Stomach (tissue), 9 donors: ENCODE data around the gene CFAP107. TPM values are rescaled to one million over a fixed set of nuclear protein-coding genes. Genes with fewer than 3 reads are reported as not detected.
"Not testable (repeated sequence)": the region's sequence is repeated elsewhere in the genome, so short reads cannot be mapped to it uniquely, and the experiment has no call there.

Experiments
- DNase-seq, 2 donors: peaks; one replicate each; pipeline versions ENCODE4 v3.0.0 to v3.0.0-alpha.2; 2013 to 2019
- H3K27ac ChIP-seq, 5 donors: fragments of 200-600 bp in 4 of 5; sonication (generic) in 4 of 5; one replicate each; pipeline ENCODE4 v1.5.1; 2013 to 2019; ENCODE audit warnings: mild to moderate bottlenecking in 1 of 5, moderate library complexity in 1 of 5
- H3K27me3 ChIP-seq, 3 donors: fragments of 200-600 bp; sonication (generic); one replicate each; pipeline ENCODE4 v1.5.1; 2017 to 2019; ENCODE audit warnings: mixed run types in 1 of 3
- H3K36me3 ChIP-seq, 4 donors: fragments of 200-600 bp; sonication (generic); 1 replicate in 3 of 4; 2 replicates in 1 of 4; pipeline ENCODE4 v1.5.1; 2016 to 2019
- H3K4me1 ChIP-seq, 4 donors: fragments of 200-600 bp; sonication (generic); one replicate each; pipeline ENCODE4 v1.5.1; 2016 to 2019
- H3K4me3 ChIP-seq, 4 donors: fragments of 200-600 bp; sonication (generic) in 3 of 4; one replicate each; pipeline ENCODE4 v1.5.1; 2016 to 2019; ENCODE audit warnings: mild to moderate bottlenecking in 1 of 4
- H3K9me3 ChIP-seq, 4 donors: fragments of 200-600 bp; sonication (generic); one replicate each; pipeline ENCODE4 v1.5.1; 2016 to 2019
- CTCF ChIP-seq, 7 experiments: fragments of 450-650 bp in 4 of 7; fragments of 200-600 bp in 3 of 7; sonication (generic) in 3 of 7; IDR thresholded peaks; one replicate each; pipeline ENCODE4 v1.5.1; 2016 to 2019; ENCODE audit warnings: antibody characterized with exemption in 7 of 7, control low read depth in 2 of 7, mild to moderate bottlenecking in 1 of 7
- EP300 ChIP-seq: sonication (generic); formaldehyde crosslinking; IDR thresholded peaks from one replicate; pipeline ENCODE4 v1.6.1; 2017; ENCODE audit warnings: antibody characterized with exemption
- POLR2A ChIP-seq, 4 donors: fragments of 450-650 bp; IDR thresholded peaks; one replicate each; pipeline ENCODE4 v1.6.1; 2016; ENCODE audit warnings: antibody characterized with exemption in 4 of 4, control low read depth in 2 of 4, mild to moderate bottlenecking in 1 of 4, moderate library complexity in 1 of 4
- POLR2AphosphoS5 ChIP-seq, 3 donors: sonication (generic); formaldehyde crosslinking; IDR thresholded peaks; one replicate each; pipeline ENCODE4 v1.6.1; 2016; ENCODE audit warnings: antibody characterized with exemption in 3 of 3
- WGBS, 5 donors: extraction: QIAGEN DNeasy Blood & Tissue Kit in 3 of 5; methylation state at CpG; one replicate each; pipeline versions ENCODE4 v1.1.5 to v1.1.7; 2013 to 2018; 5-methylcytosine and 5-hydroxymethylcytosine counted together
- intact Hi-C: fragments of 100-400 bp; cut with DNase I; formaldehyde crosslinking; loops from one replicate; pipeline ENCODE4 v1.15.1; 2023; ENCODE audit warnings: low total_unique reads
- polyA plus RNA-seq, 3 donors: library from polyadenylated mRNA; stranded (reverse); fragments of 200-250 nt; gene quantifications; one replicate each; pipeline ENCODE4 v1.2.3, GENCODE V29; 2013
- total RNA-seq, 5 donors: library from RNA; depleted of rRNA; stranded (reverse); fragments of >200 nt; gene quantifications; one replicate each; pipeline versions ENCODE4 v1.1.0 to v1.2.3, GENCODE V29; 2014 to 2016
- donor health status: healthy with polysubstance abuse.
- donor health status: Bipolar disorder and iron deficiency.
- donor health status: healthy.

The CFAP107 gene
- total and polyA plus RNA-seq, 8 donors: not detected

DNA sequence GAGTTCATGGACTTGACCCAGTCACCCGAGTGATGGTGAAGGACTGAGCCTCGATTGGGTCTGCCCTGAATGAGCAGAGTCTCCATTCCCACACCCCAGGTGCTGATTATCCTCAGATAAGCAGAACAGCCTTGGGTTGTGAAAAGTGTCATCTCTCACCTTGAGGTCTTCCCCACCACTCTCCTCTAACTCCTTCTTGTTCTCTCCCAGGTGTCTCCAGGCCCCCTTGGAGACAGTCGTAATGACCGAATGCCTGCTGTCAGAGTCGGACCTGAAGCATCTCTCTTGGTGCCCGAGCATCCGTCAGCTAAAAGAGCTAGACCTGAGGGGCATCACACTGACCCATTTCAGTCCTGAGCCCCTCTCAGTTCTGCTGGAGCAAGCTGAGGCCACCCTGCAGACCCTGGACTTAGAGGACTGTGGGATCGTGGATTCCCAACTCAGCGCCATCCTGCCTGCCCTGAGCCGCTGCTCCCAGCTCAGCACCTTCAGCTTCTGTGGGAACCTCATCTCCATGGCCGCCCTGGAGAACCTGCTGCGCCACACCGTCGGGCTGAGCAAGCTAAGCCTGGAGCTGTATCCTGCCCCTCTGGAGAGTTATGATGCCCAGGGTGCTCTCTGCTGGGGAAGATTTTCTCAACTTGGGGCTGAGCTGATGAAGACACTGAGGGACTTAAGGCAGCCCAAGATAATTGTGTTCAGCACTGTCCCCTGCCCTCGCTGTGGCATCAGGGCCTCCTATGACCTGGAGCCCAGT, 31.0 kb downstream of the CFAP107 start:
- 85 to 92% (median 89%) methylated on average over 14 to 15 of the region's 15 CpGs for WGBS, 5 donors
- TF ChIP-seq CTCF (IDR thresholded peaks at IDR 0.05) (no peak), POLR2A (IDR thresholded peaks at IDR 0.05) (no peak), POLR2AphosphoS5 (IDR thresholded peaks at IDR 0.05) (no peak), EP300 (no peak)
- Histone ChIP-seq H3K9me3 (no peaks in the 10 kb centered on the region), H3K4me1 (no peaks in the 10 kb centered on the region), H3K36me3 (no peaks in the 10 kb centered on the region), H3K27ac (no peak overlapping the region), H3K27me3 (no peaks in the 10 kb centered on the region), H3K4me3 (no peak overlapping the region)
- DNase-seq: no peak
- intact Hi-C loops: no loop called here

DNA sequence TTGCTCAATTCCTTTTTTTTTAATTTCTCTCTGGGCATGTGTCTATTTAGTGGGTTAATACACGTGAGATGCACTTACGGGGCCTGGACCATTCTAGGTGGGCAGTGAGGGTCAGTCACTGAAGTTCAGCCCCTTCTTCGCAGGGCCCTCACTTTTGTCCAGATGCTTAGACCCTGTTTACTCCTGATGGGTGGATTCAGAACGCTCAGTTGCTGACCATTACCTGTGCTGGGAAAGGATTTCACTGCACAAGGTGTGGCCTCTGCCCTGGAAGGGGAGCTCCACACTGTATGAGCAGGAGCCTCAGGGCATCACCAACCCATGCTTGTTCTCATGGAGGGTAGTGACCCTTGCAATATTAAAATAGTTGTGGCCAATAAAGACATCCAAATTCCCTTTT, 32.1 kb downstream of the CFAP107 start:
- Histone ChIP-seq H3K4me1 (no peaks in the 10 kb centered on the region), H3K4me3 (no peak overlapping the region), H3K27me3 (no peaks in the 10 kb centered on the region), H3K27ac (no peak overlapping the region), H3K9me3 (peaks cover 0 to under 1% (median under 1%) of the 10 kb centered on the region in 4 donors), H3K36me3 (no peaks in the 10 kb centered on the region)
- TF ChIP-seq CTCF (IDR thresholded peaks at IDR 0.05) (no peak), POLR2A (IDR thresholded peaks at IDR 0.05) (no peak), POLR2AphosphoS5 (IDR thresholded peaks at IDR 0.05) (no peak), EP300 (no peak)
- intact Hi-C loops: no loop called here
- WGBS, 5 donors: 75 to 85% (median 79%) methylated on average over 3 to 4 of the region's 4 CpGs
- no peak for DNase-seq

DNA sequence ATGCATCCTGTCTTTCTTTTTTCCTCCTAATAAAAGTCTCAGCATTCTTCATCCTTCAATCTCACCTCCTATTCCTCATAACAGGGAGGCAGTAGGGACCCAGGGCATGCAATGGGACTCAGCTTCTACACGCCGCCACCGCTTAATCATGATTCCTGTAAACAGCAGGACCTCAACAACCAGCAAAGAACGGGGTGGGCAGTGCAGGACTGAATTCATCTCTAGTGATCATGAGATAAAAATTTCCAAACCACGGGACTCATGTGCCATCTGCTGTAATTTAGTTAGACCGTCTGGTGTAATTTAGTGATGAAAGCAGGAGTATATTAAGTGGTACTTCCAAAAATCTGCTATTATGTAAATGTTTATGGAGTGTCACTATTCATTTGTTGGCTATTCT, 32.9 kb downstream of the CFAP107 start:
- WGBS, 5 donors: 67 to 83% (median 77%) methylated on average over 6 of the region's 6 CpGs
- Histone ChIP-seq H3K4me1 (no peaks in the 10 kb centered on the region), H3K27me3 (no peaks in the 10 kb centered on the region), H3K36me3 (no peaks in the 10 kb centered on the region), H3K4me3 (no peak overlapping the region), H3K9me3 (peaks cover 0 to 9% (median 8%) of the 10 kb centered on the region in 4 donors), H3K27ac (no peak overlapping the region)
- intact Hi-C loops: no loop called here
- DNase-seq: no peak
- no peak for TF ChIP-seq POLR2A (IDR thresholded peaks at IDR 0.05)
- no peak for TF ChIP-seq CTCF (IDR thresholded peaks at IDR 0.05)
- TF ChIP-seq EP300: no peak
- no peak for TF ChIP-seq POLR2AphosphoS5 (IDR thresholded peaks at IDR 0.05)

DNA sequence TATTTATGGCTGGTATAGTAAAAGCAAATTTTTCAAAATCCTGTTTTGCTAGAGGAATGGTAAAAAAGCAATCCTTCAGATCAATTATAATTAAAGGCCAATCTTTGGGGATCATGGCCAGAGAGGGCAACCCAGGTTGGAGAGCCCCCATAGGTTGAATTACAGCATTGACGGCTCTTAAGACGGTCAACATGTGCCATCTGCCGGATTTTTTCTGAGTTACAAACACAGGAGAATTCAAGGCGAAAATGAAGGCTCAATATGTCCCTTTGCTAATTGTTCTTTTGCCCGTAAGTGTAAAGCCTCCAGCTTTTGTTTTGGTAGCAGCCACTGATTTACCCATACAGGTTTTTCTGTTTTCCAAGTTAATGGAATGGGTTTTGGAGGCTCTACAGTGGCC, 35.5 kb downstream of the CFAP107 start:
- H3K27me3 ChIP-seq, DNase-seq, H3K4me1 ChIP-seq, H3K36me3 ChIP-seq, H3K27ac ChIP-seq, H3K4me3 ChIP-seq, intact Hi-C loops: not testable (repeated sequence)
- peaks cover 6 to 35% (median 34%) of the 10 kb centered on the region in 4 donors for H3K9me3 ChIP-seq
- 75 to 86% (median 81%) methylated on average over 4 to 5 of the region's 5 CpGs for WGBS, 5 donors

DNA sequence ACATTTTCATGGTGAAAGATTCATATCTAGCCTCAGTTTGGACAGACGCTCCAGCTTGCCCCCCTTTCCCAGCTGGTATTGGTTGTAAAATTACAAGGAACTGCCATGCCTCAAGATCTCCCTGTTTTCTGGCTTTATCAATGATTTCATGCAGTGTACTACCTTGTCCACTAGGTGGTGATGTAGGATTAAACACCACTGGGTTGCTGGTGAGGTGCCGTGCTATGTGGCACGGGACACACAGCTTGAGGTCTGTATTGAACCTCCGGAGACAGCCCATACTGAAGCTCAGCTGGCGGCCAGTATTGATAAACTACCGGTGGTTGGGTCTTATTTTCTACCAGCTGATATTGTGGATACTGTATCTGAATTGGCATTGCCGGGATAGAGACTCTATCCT, 37.8 kb downstream of the CFAP107 start:
- not testable (repeated sequence) for H3K27me3 ChIP-seq
- 34 to 61% (median 46%) methylated on average over 4 to 6 of the region's 7 CpGs for WGBS, 5 donors

DNA sequence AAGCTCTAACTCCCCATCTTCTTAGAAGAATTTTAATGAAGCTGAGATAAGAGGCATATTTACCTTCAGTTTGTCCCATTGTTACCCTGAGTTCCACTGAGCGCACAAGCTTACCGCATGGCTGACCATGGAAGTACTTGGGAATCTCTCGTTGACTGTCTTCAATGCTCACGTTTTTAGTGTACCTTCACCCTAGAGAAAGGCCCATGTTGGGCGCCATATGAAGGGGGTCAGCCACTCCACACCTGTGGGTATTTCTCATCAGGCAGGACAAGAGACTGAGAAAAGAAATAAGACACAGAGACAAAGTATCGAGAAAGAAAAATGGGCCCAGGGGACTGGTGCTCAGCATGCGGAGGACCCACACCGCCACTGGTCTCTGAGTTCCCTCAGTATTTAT, 38.7 kb downstream of the CFAP107 start:
- H3K4me3 ChIP-seq, H3K36me3 ChIP-seq, H3K4me1 ChIP-seq, DNase-seq, intact Hi-C loops, H3K27me3 ChIP-seq, H3K27ac ChIP-seq: not testable (repeated sequence)
- H3K9me3 ChIP-seq: peaks cover 6 to 47% (median 38%) of the 10 kb centered on the region in 4 donors
- WGBS, 5 donors: 78 to 94% (median 81%) methylated on average over 7 to 8 of the region's 8 CpGs

More for the DNA sequence above, 37.8 kb downstream of the CFAP107 start:
- H3K4me3 ChIP-seq, H3K27ac ChIP-seq, intact Hi-C loops, H3K36me3 ChIP-seq, H3K4me1 ChIP-seq, DNase-seq: not testable (repeated sequence)
- H3K9me3 ChIP-seq: peaks cover 6 to 47% (median 38%) of the 10 kb centered on the region in 4 donors

GRCh38 chr1:12791097-12791496, 45.1 kb downstream of the CFAP107 start, which contains the start of gene PRAMEF1:
PRAMEF1 (plus strand) TSS chr1:12791397; CDS start chr1:12793228, 1,831 bp downstream.
- H3K27ac ChIP-seq, intact Hi-C loops, H3K4me1 ChIP-seq, DNase-seq, H3K4me3 ChIP-seq, H3K36me3 ChIP-seq, H3K27me3 ChIP-seq: not testable (repeated sequence)
- peaks cover 0 to 17% (median 8%) of the 10 kb centered on the region in 4 donors for H3K9me3 ChIP-seq
- WGBS, 5 donors: 57 to 88% (median 82%) methylated on average over 3 to 5 of the region's 5 CpGs
